K562 (cell line): ENCODE measurements around the gene TCF4. TPM values are rescaled to one million over a fixed set of nuclear protein-coding genes. Genes with fewer than 3 reads are reported as not detected.

Source experiments
- ATAC-seq: fragments of 200-7000 bp; cut with Tn5 transposase; 3 replicates; pipeline ENCODE4 v1.9.1; 2020; ENCODE audit warnings: moderate library complexity
- BruUV-seq: library from RNA; stranded (reverse); fragments of 400-500 nt; replicated peaks from 2 replicates; lab custom pipeline; 2021; lab: Mats Ljungman, UMichigan
- CTCF ChIA-PET: fragments of 300-600 bp; formaldehyde crosslinking; extraction: SDS; loops from one replicate; lab custom pipeline; 2021; ENCODE audit warnings: low intra/inter-chr PET ratio; lab: Yijun Ruan, JAX
- POLR2A ChIA-PET: fragments of 300-600, 350-650 bp; sonication (Branson Sonifier 250); formaldehyde crosslinking; extraction: SDS; loops from one replicate; lab custom pipeline; 2021; ENCODE audit warnings: antibody characterized with exemption, inconsistent platforms; lab: Yijun Ruan, JAX
- DNase-seq, 4 experiments: peaks; one replicate each; pipeline versions ENCODE4 v3.0.0 to v3.0.0-alpha.2; 2011 to 2018; ENCODE audit warnings: low spot score in 3 of 4, mixed read lengths in 3 of 4; ENCODE audit errors: extremely low read depth in 1 of 4
- FAIRE-seq: peaks from 2 replicates; lab custom pipeline; 2011; peaks lifted over from hg19 to GRCh38; lab: Jason Lieb, UNC
- H2AFZ ChIP-seq: 2 replicates; pipeline ENCODE4 v1.6.0; 2011; ENCODE audit warnings: low read depth, low read length, control low read depth, inconsistent platforms
- H3K27ac ChIP-seq: fragments of 200-600 bp; 3 replicates; pipeline ENCODE4 v1.8.0; 2011; ENCODE audit warnings: low read depth, mild to moderate bottlenecking, control low read depth, inconsistent platforms, low read length, moderate library complexity, mixed read lengths; ENCODE audit errors: extremely low read depth
- H3K27me3 ChIP-seq, 2 experiments: fragments of 300-600 bp in 1 of 2; 2 replicates in 1 of 2; 3 replicates in 1 of 2; pipeline versions ENCODE4 v1.6.0 to v1.8.0; 2011; ENCODE audit warnings: inconsistent platforms in 2 of 2, low read length in 2 of 2, mild to moderate bottlenecking in 1 of 2, mixed read lengths in 1 of 2, moderate library complexity in 1 of 2; ENCODE audit not compliant: control insufficient read depth in 2 of 2, insufficient read depth in 2 of 2
- H3K36me3 ChIP-seq: fragments of 300-600 bp; 3 replicates; pipeline ENCODE4 v1.8.0; 2011; ENCODE audit warnings: mild to moderate bottlenecking, low read length, inconsistent platforms; ENCODE audit not compliant: control insufficient read depth, insufficient read depth
- H3K4me1 ChIP-seq, 2 experiments: fragments of 200-600 bp in 1 of 2; replicated peaks in 1 of 2; 2 replicates in 1 of 2; 3 replicates in 1 of 2; pipeline versions ENCODE4 v1.5.1 to v1.8.0; 2011; ENCODE audit warnings: inconsistent platforms in 2 of 2, low read length in 2 of 2, mild to moderate bottlenecking in 1 of 2, mixed read lengths in 1 of 2, moderate library complexity in 1 of 2; ENCODE audit not compliant: control insufficient read depth in 2 of 2, insufficient read depth in 2 of 2
- H3K4me2 ChIP-seq: 2 replicates; pipeline ENCODE4 v1.6.1; 2011; ENCODE audit warnings: low read length, control low read depth, inconsistent platforms, mixed read lengths; ENCODE audit not compliant: insufficient read depth
- H3K4me3 ChIP-seq: fragments of 200-600 bp; sonication (generic), shearing (Covaris generic); 2 replicates; pipeline ENCODE4 v1.5.1; 2016; ENCODE audit warnings: control low read depth, inconsistent platforms
- H3K79me2 ChIP-seq: fragments of 200-600 bp; 3 replicates; pipeline ENCODE4 v1.8.0; 2011; ENCODE audit warnings: low read length, inconsistent platforms; ENCODE audit not compliant: control insufficient read depth, insufficient read depth
- H3K9ac ChIP-seq, 2 experiments: 2 replicates each; pipeline versions ENCODE4 v1.6.0 to v1.6.1; 2011; ENCODE audit warnings: low read depth in 2 of 2, low read length in 2 of 2, control low read depth in 1 of 2, inconsistent platforms in 1 of 2, mild to moderate bottlenecking in 1 of 2, mixed read lengths in 1 of 2; ENCODE audit not compliant: insufficient read depth in 1 of 2
- H3K9me1 ChIP-seq: one replicate; pipeline ENCODE4 v1.6.0; 2011; ENCODE audit warnings: inconsistent platforms, mild to moderate bottlenecking, low read length, moderate library complexity; ENCODE audit not compliant: control insufficient read depth, insufficient read depth
- H3K9me3 ChIP-seq: replicated peaks from 2 replicates; pipeline ENCODE4 v1.5.1; 2011; ENCODE audit warnings: low read depth, low read length, inconsistent platforms; ENCODE audit not compliant: control insufficient read depth, insufficient read depth
- H4K20me1 ChIP-seq: replicated peaks from 2 replicates; pipeline ENCODE4 v1.6.1; 2011; ENCODE audit warnings: low read length, inconsistent platforms, mixed read lengths; ENCODE audit not compliant: control insufficient read depth, insufficient read depth
- ADNP ChIP-seq: fragments of 200-800 bp; sonication (Bioruptor generic); IDR thresholded peaks from 2 replicates; pipeline ENCODE4 v1.6.1; 2016; ENCODE audit warnings: missing genetic modification characterization, missing compliant biosample characterization
- CTBP1 ChIP-seq: fragments of 450-650 bp; IDR thresholded peaks from 2 replicates; pipeline ENCODE4 v1.6.1; 2016; ENCODE audit warnings: borderline replicate concordance
- RBBP5 ChIP-seq: fragments of 200-600 bp; sonication (generic); IDR thresholded peaks from 2 replicates; pipeline ENCODE4 v1.6.1; 2012; ENCODE audit warnings: borderline replicate concordance, mild to moderate bottlenecking, low read length, control low read depth, inconsistent platforms; ENCODE audit not compliant: insufficient read depth, poor library complexity, severe bottlenecking
- SOX6 ChIP-seq: fragments of 450-650 bp; IDR thresholded peaks from 2 replicates; pipeline ENCODE4 v1.6.1; 2014; ENCODE audit warnings: mild to moderate bottlenecking
- ZNF318 ChIP-seq, 2 experiments: fragments of 450-650 bp; IDR thresholded peaks; 2 replicates each; pipeline ENCODE4 v1.6.1; 2016; ENCODE audit warnings: mild to moderate bottlenecking in 2 of 2, borderline replicate concordance in 1 of 2, low read depth in 1 of 2, moderate library complexity in 1 of 2
- WGBS: fragments of 100-300 bp; shearing (Covaris generic); methylation state at CpG from one replicate; pipeline ENCODE4 v1.1.6; 2016; ENCODE audit warnings: low coverage, mixed read lengths; ENCODE audit not compliant: insufficient coverage; ENCODE audit errors: missing lambda C conversion rate; 5-methylcytosine and 5-hydroxymethylcytosine counted together
- in situ Hi-C: fragments of 300-500 bp; cut with MboI; formaldehyde crosslinking; loops from 4 replicates; pipeline ENCODE4 v1.15.0; 2018; ENCODE audit warnings: inconsistent platforms, mixed read lengths
- intact Hi-C: fragments of 100-400 bp; cut with micrococcal nuclease; formaldehyde crosslinking; loops from 2 replicates; pipeline ENCODE4 v1.14.2; 2022
- polyA plus RNA-seq, 8 experiments: library from polyadenylated mRNA; depleted of rRNA in 4 of 8; stranded (reverse) in 5 of 8; unstranded in 3 of 8; fragments of >200 nt; fragmentation: Nextera tagmentation in 2 of 8; fragmentation: Illumina TruSeq in 1 of 8; extraction: Ambion mirVana in 2 of 8; extraction: Trizol in 1 of 8; gene quantifications; 2 replicates each; pipeline versions ENCODE4 v1.2.1 to v1.2.3, GENCODE V29; 2011 to 2014; ENCODE audit warnings: inconsistent platforms in 1 of 8, missing spikeins in 1 of 8
- total RNA-seq, 7 experiments: library from RNA; depleted of rRNA in 6 of 7; stranded (reverse); fragments of >200 nt in 6 of 7; fragmentation: Illumina TruSeq in 2 of 7; extraction: Trizol in 2 of 7; gene quantifications; 2 replicates each; pipeline versions ENCODE4 v1.2.1 to v1.2.3, GENCODE V29; 2011 to 2021; ENCODE audit warnings: low replicate concordance in 1 of 7

TCF4 gene
- total and polyA plus RNA-seq, 9 of the 15 experiments (the other 6 are each of a cell fraction or from before 2014, with no cell fraction given): 4.8 to 24.7 (median 15.2) TPM

DNA sequence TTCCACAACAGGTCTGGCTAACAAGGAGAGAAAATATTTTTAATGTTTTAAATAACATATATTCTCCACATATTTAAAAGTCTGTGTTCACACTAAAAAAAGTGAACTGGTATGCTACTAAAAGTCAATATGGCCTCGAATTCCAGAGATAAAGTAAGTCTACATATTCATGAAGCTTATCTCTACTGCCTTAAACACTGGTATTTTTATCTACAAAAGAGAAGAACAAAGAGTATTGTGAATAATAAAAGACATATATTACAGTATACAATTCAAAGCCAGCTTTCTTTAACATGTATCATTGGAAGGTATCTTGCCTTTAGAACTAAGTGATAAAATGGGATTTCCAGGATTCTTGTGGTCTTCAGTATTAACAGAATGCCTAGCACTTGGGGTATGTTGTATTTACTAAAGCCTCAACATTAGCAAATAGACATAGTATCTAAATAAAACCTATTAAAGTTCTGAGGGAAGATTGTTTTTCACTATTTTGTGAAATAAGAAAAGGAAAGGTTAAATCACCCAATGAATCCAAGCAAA is 325.9 kb downstream of the TCF4 start:
- H3K4me3 ChIP-seq: no peak overlapping the region
- H3K4me2 ChIP-seq: no peak overlapping the region
- FAIRE-seq: no peak
- no peaks in the 10 kb centered on the region for H3K79me2 ChIP-seq
- H3K9ac ChIP-seq: no peak overlapping the region
- H2AFZ ChIP-seq: no peak overlapping the region
- CTCF ChIA-PET: no interaction called here
- no peaks in the 10 kb centered on the region for H3K27me3 ChIP-seq
- ATAC-seq: no peak
- BruUV-seq: no TSS peak
- TF ChIP-seq CTBP1 (no peak), SOX6 (0 out of 2 replicates have a peak, but pooled peaks have one; percentile 34)
- H3K27ac ChIP-seq: no peak overlapping the region
- no peaks in the 10 kb centered on the region for H3K9me1 ChIP-seq
- H3K9me3 ChIP-seq: no peaks in the 10 kb centered on the region
- in situ Hi-C loops: no loop called here
- 0 out of 5 replicates have a peak, but pooled peaks cover 0 to 3% of the 10 kb centered on the region in 2 experiments for H3K4me1 ChIP-seq
- POLR2A ChIA-PET: interaction anchor here (1.3 to 1.4 kb wide), 2 partner anchors 9 to 11 kb away, joined by 3 to 7 read pairs; no protein-coding TSS in a partner anchor
- DNase-seq: no peak
- 10% methylated on average over 1 of the region's 1 CpG for WGBS
- H3K36me3 ChIP-seq: no peaks in the 10 kb centered on the region
- H4K20me1 ChIP-seq: no peaks in the 10 kb centered on the region
- intact Hi-C loops: no loop called here

- Histone ChIP-seq H3K9ac (no peak overlapping the region), H3K27ac (no peak overlapping the region), H3K4me2 (no peak overlapping the region), H3K4me3 (no peak overlapping the region), H3K36me3 (no peaks in the 10 kb centered on the region), H4K20me1 (no peaks in the 10 kb centered on the region), H3K9me1 (no peaks in the 10 kb centered on the region), H3K79me2 (no peaks in the 10 kb centered on the region), H3K27me3 (no peaks in the 10 kb centered on the region), H3K4me1 (0 out of 5 replicates have a peak, but pooled peaks cover 0 to 3% of the 10 kb centered on the region in 2 experiments), H2AFZ (no peak overlapping the region), H3K9me3 (no peaks in the 10 kb centered on the region)
- ATAC-seq: no peak
- ChIA-PET CTCF (no interaction called here), POLR2A (interaction anchor here (1.3 to 1.4 kb wide), 2 partner anchors 8 to 10 kb away, joined by 3 to 7 read pairs; no protein-coding TSS in a partner anchor)
- intact Hi-C loops (no loop called here), in situ Hi-C loops (no loop called here)
- no peak for FAIRE-seq
- 77% methylated on average over 4 of the region's 4 CpGs for WGBS
- no TSS peak for BruUV-seq
- no peak for DNase-seq
- no peak for TF ChIP-seq ADNP (tag)
- no peak for TF ChIP-seq RBBP5
- TF ChIP-seq ZNF318 (IDR thresholded peaks at IDR 0.05; ENCODE audit: borderline replicate concordance in 1 of 2, low read depth in 1 of 2): no peak
These were observed 326.7 kb downstream of the TCF4 start for GRCh38 chr18:55261253-55261652.
